SU-DHL-6 (cell line): Measurements from ENCODE around the gene RBL2.

Source experiments
- CTCF ChIP-seq: fragments of 200-600 bp; sonication (generic); IDR thresholded peaks from one replicate; pipeline ENCODE4 v1.5.1; 2017; ENCODE audit warnings: antibody characterized with exemption, mild to moderate bottlenecking, low read length, moderate library complexity; ENCODE audit not compliant: insufficient read depth, poor library complexity, severe bottlenecking
- EZH2phosphoT487 ChIP-seq: fragments of 200-600 bp; sonication (generic), shearing (Covaris generic); conservative IDR thresholded peaks from 2 replicates; pipeline ENCODE4 v1.6.1; 2018; ENCODE audit warnings: mild to moderate bottlenecking, antibody characterized with exemption, low read length, moderate library complexity, mixed read lengths

GRCh38 chr16:53523971-53524548, 89.8 kb downstream of the RBL2 start:
- no peak for TF ChIP-seq CTCF
- TF ChIP-seq EZH2phosphoT487: no peak
